ENCODE measurements around the gene KLHDC4. TPM values are rescaled to one million over a fixed set of nuclear protein-coding genes. Genes with fewer than 3 reads are reported as not detected.

KLHDC4 gene
- total RNA-seq, 1 experiment from 2014 or later, result 19.5 TPM

GRCh38 chr16:87700406-87701077, 65.2 kb downstream of the KLHDC4 start:
- Histone ChIP-seq H3K4me3 (no peak overlapping the region), H3K27me3 (replicated peaks) (no peaks in the 10 kb centered on the region), H3K4me1 (replicated peaks) (no peaks in the 10 kb centered on the region), H3K9me3 (replicated peaks) (no peaks in the 10 kb centered on the region), H3K36me3 (peaks cover 21% of the 10 kb centered on the region), H3K27ac (no peak overlapping the region)
- no peak for DNase-seq (ENCODE audit: low read depth in 1 of 2, low spot score in 2 of 2)

GRCh38 chr16:87698676-87699199, 67.0 kb downstream of the KLHDC4 start:
- no peak for DNase-seq (ENCODE audit: low read depth in 1 of 2, low spot score in 2 of 2)
- H3K36me3 ChIP-seq, result peaks cover 21% of the 10 kb centered on the region
- H3K4me1 ChIP-seq (replicated peaks), result no peaks in the 10 kb centered on the region
- no peak overlapping the region for H3K4me3 ChIP-seq
- no peak overlapping the region for H3K27ac ChIP-seq
- H3K9me3 ChIP-seq (replicated peaks), result no peaks in the 10 kb centered on the region
- H3K27me3 ChIP-seq (replicated peaks), result no peaks in the 10 kb centered on the region

GRCh38 chr16:87698241-87698640, 67.5 kb downstream of the KLHDC4 start:
- H3K4me1 ChIP-seq (replicated peaks), result no peaks in the 10 kb centered on the region
- H3K36me3 ChIP-seq, result peaks cover 21% of the 10 kb centered on the region
- H3K27ac ChIP-seq, result no peak overlapping the region
- H3K4me3 ChIP-seq, result no peak overlapping the region
- no peaks in the 10 kb centered on the region for H3K27me3 ChIP-seq (replicated peaks)
- DNase-seq (ENCODE audit: low read depth in 1 of 2, low spot score in 2 of 2), result no peak
- H3K9me3 ChIP-seq (replicated peaks), result no peaks in the 10 kb centered on the region

GRCh38 chr16:87697792-87698191, 68.0 kb downstream of the KLHDC4 start:
- no peak for DNase-seq (ENCODE audit: low read depth in 1 of 2, low spot score in 2 of 2)
- H3K9me3 ChIP-seq (replicated peaks), result no peaks in the 10 kb centered on the region
- H3K27me3 ChIP-seq (replicated peaks), result no peaks in the 10 kb centered on the region
- H3K4me1 ChIP-seq (replicated peaks), result no peaks in the 10 kb centered on the region
- no peak overlapping the region for H3K4me3 ChIP-seq
- H3K27ac ChIP-seq, result no peak overlapping the region
- peaks cover 17% of the 10 kb centered on the region for H3K36me3 ChIP-seq

GRCh38 chr16:87697256-87697655, 68.5 kb downstream of the KLHDC4 start:
- peaks cover 14% of the 10 kb centered on the region for H3K36me3 ChIP-seq
- H3K4me1 ChIP-seq (replicated peaks), result no peaks in the 10 kb centered on the region
- H3K27me3 ChIP-seq (replicated peaks), result peaks cover under 1% of the 10 kb centered on the region

GRCh38 chr16:87696726-87697125, 69.1 kb downstream of the KLHDC4 start:
- Histone ChIP-seq H3K27me3 (replicated peaks) (peaks cover 6% of the 10 kb centered on the region), H3K9me3 (replicated peaks) (no peaks in the 10 kb centered on the region), H3K27ac (no peak overlapping the region), H3K4me1 (replicated peaks) (no peaks in the 10 kb centered on the region), H3K36me3 (peaks cover 11% of the 10 kb centered on the region), H3K4me3 (no peak overlapping the region)
- DNase-seq (ENCODE audit: low read depth in 1 of 2, low spot score in 2 of 2), result no peak

More at GRCh38 chr16:87697256-87697655, 68.5 kb downstream of the KLHDC4 start:
- Histone ChIP-seq H3K4me3 (no peak overlapping the region), H3K27ac (no peak overlapping the region), H3K9me3 (replicated peaks) (no peaks in the 10 kb centered on the region)
- no peak for DNase-seq (ENCODE audit: low read depth in 1 of 2, low spot score in 2 of 2)

GRCh38 chr16:87695534-87695933, 70.3 kb downstream of the KLHDC4 start:
- Histone ChIP-seq H3K27ac (no peak overlapping the region), H3K9me3 (replicated peaks) (no peaks in the 10 kb centered on the region), H3K36me3 (peaks cover 11% of the 10 kb centered on the region), H3K4me3 (no peak overlapping the region), H3K4me1 (replicated peaks) (no peaks in the 10 kb centered on the region), H3K27me3 (replicated peaks) (peaks cover 18% of the 10 kb centered on the region)
- no peak for DNase-seq (ENCODE audit: low read depth in 1 of 2, low spot score in 2 of 2)

GRCh38 chr16:87694441-87695125, 71.2 kb downstream of the KLHDC4 start:
- DNase-seq (ENCODE audit: low read depth in 1 of 2, low spot score in 2 of 2), result no peak
- no peaks in the 10 kb centered on the region for H3K4me1 ChIP-seq (replicated peaks)
- H3K27me3 ChIP-seq (replicated peaks), result peaks cover 25% of the 10 kb centered on the region
- H3K4me3 ChIP-seq, result no peak overlapping the region
- peaks cover 9% of the 10 kb centered on the region for H3K36me3 ChIP-seq
- no peaks in the 10 kb centered on the region for H3K9me3 ChIP-seq (replicated peaks)
- no peak overlapping the region for H3K27ac ChIP-seq

GRCh38 chr16:87693827-87694226, 72.0 kb downstream of the KLHDC4 start:
- H3K27me3 ChIP-seq (replicated peaks), result peaks cover 25% of the 10 kb centered on the region
- no peak overlapping the region for H3K4me3 ChIP-seq
- peaks cover 7% of the 10 kb centered on the region for H3K36me3 ChIP-seq
- H3K4me1 ChIP-seq (replicated peaks), result no peaks in the 10 kb centered on the region
- DNase-seq (ENCODE audit: low read depth in 1 of 2, low spot score in 2 of 2), result no peak
- no peaks in the 10 kb centered on the region for H3K9me3 ChIP-seq (replicated peaks)
- H3K27ac ChIP-seq, result no peak overlapping the region

- no peak overlapping the region for H3K27ac ChIP-seq
These were observed 73.0 kb downstream of the KLHDC4 start for GRCh38 chr16:87692756-87693155.

GRCh38 chr16:87692176-87692575, 73.6 kb downstream of the KLHDC4 start:
- Histone ChIP-seq H3K36me3 (peaks cover 3% of the 10 kb centered on the region; the same call in 1 of the 2 replicates), H3K27ac (no peak overlapping the region), H3K9me3 (replicated peaks) (no peaks in the 10 kb centered on the region), H3K4me1 (replicated peaks) (no peaks in the 10 kb centered on the region; the same call in 1 of the 2 replicates), H3K27me3 (replicated peaks) (peaks cover 42% of the 10 kb centered on the region), H3K4me3 (no peak overlapping the region)
- DNase-seq (ENCODE audit: low read depth in 1 of 2, low spot score in 2 of 2), result no peak

More at GRCh38 chr16:87692756-87693155, 73.0 kb downstream of the KLHDC4 start:
- no peak for DNase-seq (ENCODE audit: low read depth in 1 of 2, low spot score in 2 of 2)
- H3K4me3 ChIP-seq, result no peak overlapping the region
- peaks cover 36% of the 10 kb centered on the region for H3K27me3 ChIP-seq (replicated peaks)
- no peaks in the 10 kb centered on the region for H3K4me1 ChIP-seq (replicated peaks)
- H3K9me3 ChIP-seq (replicated peaks), result no peaks in the 10 kb centered on the region
- H3K36me3 ChIP-seq, result peaks cover 3% of the 10 kb centered on the region; the same call in 1 of the 2 replicates

- DNase-seq (ENCODE audit: low read depth in 1 of 2, low spot score in 2 of 2), result no peak
- Histone ChIP-seq H3K4me3 (no peak overlapping the region), H3K4me1 (replicated peaks) (no peaks in the 10 kb centered on the region; the same call in 1 of the 2 replicates), H3K36me3 (peaks cover 3% of the 10 kb centered on the region; the same call in 1 of the 2 replicates), H3K27me3 (replicated peaks) (peaks cover 47% of the 10 kb centered on the region), H3K9me3 (replicated peaks) (no peaks in the 10 kb centered on the region), H3K27ac (no peak overlapping the region)
These were observed 74.1 kb downstream of the KLHDC4 start for GRCh38 chr16:87691686-87692079.

- Histone ChIP-seq H3K9me3 (replicated peaks) (no peaks in the 10 kb centered on the region), H3K4me1 (replicated peaks) (no peaks in the 10 kb centered on the region; the same call in 1 of the 2 replicates), H3K4me3 (no peak overlapping the region), H3K27ac (no peak overlapping the region), H3K27me3 (replicated peaks) (peaks cover 47% of the 10 kb centered on the region), H3K36me3 (peaks cover 3% of the 10 kb centered on the region; the same call in 1 of the 2 replicates)
- DNase-seq (ENCODE audit: low read depth in 1 of 2, low spot score in 2 of 2), result no peak
These were observed 74.7 kb downstream of the KLHDC4 start for GRCh38 chr16:87690911-87691685.
